ENCODE results near the gene TMEM184B. TPM values are rescaled to one million over a fixed set of nuclear protein-coding genes. Genes with fewer than 3 reads are reported as not detected.

TMEM184B gene
- total RNA-seq, 1 experiment from 2014 or later, result 89.7 TPM

DNA sequence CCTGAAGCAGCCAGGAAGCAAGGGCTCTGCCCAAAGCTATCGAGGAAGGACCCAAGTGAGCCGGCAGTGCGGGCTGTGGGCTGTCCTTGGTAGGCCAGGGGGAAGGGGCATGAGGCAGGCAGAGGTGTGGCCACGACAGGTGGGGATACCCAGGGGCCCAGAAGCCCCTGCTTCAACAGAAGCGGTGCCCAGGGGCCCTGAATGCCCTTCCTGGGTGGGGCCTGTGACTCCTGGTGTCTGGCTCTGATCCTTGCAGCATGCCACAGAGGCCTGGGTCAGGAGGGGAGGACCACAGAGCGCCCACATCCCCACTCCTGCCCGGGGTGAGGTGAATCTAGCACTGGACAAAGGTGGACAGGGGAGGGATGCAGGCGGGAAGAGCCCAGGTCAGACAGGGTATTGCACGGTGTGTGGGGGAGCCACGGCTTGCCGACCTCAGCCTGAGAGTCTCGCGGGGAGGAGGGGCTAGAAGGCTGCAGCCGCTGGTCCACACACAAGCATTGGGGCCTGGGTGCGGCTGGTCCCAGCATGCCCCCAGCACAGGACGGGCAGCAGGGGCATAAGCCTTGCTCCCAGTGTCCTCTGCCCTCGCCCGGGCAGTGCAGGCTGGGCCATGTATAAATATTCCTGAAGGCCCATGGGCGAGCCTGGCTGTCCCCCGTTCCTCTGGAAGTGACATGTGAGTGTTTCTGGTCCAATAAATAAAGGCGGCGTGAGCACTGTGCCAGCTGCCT, 52.0 kb downstream of the TMEM184B start (continued):
- TF ChIP-seq, protein P1, sequence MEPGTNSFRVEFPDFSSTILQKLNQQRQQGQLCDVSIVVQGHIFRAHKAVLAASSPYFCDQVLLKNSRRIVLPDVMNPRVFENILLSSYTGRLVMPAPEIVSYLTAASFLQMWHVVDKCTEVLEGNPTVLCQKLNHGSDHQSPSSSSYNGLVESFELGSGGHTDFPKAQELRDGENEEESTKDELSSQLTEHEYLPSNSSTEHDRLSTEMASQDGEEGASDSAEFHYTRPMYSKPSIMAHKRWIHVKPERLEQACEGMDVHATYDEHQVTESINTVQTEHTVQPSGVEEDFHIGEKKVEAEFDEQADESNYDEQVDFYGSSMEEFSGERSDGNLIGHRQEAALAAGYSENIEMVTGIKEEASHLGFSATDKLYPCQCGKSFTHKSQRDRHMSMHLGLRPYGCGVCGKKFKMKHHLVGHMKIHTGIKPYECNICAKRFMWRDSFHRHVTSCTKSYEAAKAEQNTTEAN (CRISPR knock-in tag; IDR thresholded peaks at IDR 0.05), result no peak
- TF ChIP-seq CREM (CRISPR knock-in tag; IDR thresholded peaks at IDR 0.05) (no peak), PRRX2 (CRISPR knock-in tag; IDR thresholded peaks at IDR 0.05) (no peak), ELF4 (CRISPR knock-in tag; IDR thresholded peaks at IDR 0.05; ENCODE audit: low read depth) (no peak)
- TF ChIP-seq, protein P2, sequence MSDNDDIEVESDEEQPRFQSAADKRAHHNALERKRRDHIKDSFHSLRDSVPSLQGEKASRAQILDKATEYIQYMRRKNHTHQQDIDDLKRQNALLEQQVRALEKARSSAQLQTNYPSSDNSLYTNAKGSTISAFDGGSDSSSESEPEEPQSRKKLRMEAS (CRISPR knock-in tag; IDR thresholded peaks at IDR 0.05), result no peak
- TF ChIP-seq, protein P3, sequence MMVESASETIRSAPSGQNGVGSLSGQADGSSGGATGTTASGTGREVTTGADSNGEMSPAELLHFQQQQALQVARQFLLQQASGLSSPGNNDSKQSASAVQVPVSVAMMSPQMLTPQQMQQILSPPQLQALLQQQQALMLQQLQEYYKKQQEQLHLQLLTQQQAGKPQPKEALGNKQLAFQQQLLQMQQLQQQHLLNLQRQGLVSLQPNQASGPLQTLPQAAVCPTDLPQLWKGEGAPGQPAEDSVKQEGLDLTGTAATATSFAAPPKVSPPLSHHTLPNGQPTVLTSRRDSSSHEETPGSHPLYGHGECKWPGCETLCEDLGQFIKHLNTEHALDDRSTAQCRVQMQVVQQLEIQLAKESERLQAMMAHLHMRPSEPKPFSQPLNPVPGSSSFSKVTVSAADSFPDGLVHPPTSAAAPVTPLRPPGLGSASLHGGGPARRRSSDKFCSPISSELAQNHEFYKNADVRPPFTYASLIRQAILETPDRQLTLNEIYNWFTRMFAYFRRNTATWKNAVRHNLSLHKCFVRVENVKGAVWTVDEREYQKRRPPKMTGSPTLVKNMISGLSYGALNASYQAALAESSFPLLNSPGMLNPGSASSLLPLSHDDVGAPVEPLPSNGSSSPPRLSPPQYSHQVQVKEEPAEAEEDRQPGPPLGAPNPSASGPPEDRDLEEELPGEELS (CRISPR knock-in tag; IDR thresholded peaks at IDR 0.05), result no peak

DNA sequence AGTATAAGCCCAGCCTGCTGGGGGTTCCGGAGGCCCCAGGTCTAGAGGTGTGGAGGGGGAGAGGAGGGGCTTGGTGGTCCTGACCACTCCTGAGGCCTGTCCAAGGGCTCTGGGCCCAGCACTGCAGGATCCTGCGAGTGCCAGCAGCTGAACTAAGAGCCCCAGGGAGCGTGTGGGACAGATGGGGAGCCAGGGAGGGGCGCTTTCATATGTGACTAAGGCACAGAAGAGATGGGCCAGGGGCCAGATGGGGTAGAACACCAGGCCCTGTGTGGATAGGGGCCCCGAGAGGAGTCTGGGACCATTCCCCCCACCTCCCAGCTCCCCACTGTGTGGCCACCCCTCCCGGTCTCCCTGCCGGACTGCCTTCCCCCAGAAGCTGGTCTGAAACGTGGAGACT, 52.6 kb downstream of the TMEM184B start:
- peaks cover 20% of the 10 kb centered on the region for H3K4me1 Mint-ChIP-seq
- H3K36me3 Mint-ChIP-seq, result peaks cover 6% of the 10 kb centered on the region
- POLR2A ChIA-PET, result no interaction called here
- no peak for DNase-seq (ENCODE audit: low spot score)
- no peaks in the 10 kb centered on the region for H3K9me3 Mint-ChIP-seq
- H3K27me3 Mint-ChIP-seq (ENCODE audit: low read depth), result no peaks in the 10 kb centered on the region
- ATAC-seq, result no peak
- H3K4me3 Mint-ChIP-seq, result no peak overlapping the region
- CTCF ChIA-PET, result interaction anchor here (0.8 to 2.6 kb wide), 6 partner anchors 10 to 168 kb away, joined by 3 to 9 read pairs (median 5); partner anchors contain the start of gene MAFF
- peak overlapping the region; percentile 32; the same call in 1 of the 2 replicates for H3K27ac Mint-ChIP-seq
- TF ChIP-seq HMGA2 (CRISPR knock-in tag; IDR thresholded peaks at IDR 0.05) (no peak), IRF2 (CRISPR knock-in tag; IDR thresholded peaks at IDR 0.05; ENCODE audit: borderline replicate concordance, low read depth) (no peak), NFATC4 (CRISPR knock-in tag; IDR thresholded peaks at IDR 0.05) (no peak), ATF1 (CRISPR knock-in tag; IDR thresholded peaks at IDR 0.05) (no peak), EMX1 (CRISPR knock-in tag; IDR thresholded peaks at IDR 0.05) (no peak), NFE2L1 (CRISPR knock-in tag; IDR thresholded peaks at IDR 0.05) (no peak), FOXK1 (CRISPR knock-in tag; IDR thresholded peaks at IDR 0.05) (no peak), ZNF121 (CRISPR knock-in tag; IDR thresholded peaks at IDR 0.05) (no peak)
- TF ChIP-seq, protein P4, sequence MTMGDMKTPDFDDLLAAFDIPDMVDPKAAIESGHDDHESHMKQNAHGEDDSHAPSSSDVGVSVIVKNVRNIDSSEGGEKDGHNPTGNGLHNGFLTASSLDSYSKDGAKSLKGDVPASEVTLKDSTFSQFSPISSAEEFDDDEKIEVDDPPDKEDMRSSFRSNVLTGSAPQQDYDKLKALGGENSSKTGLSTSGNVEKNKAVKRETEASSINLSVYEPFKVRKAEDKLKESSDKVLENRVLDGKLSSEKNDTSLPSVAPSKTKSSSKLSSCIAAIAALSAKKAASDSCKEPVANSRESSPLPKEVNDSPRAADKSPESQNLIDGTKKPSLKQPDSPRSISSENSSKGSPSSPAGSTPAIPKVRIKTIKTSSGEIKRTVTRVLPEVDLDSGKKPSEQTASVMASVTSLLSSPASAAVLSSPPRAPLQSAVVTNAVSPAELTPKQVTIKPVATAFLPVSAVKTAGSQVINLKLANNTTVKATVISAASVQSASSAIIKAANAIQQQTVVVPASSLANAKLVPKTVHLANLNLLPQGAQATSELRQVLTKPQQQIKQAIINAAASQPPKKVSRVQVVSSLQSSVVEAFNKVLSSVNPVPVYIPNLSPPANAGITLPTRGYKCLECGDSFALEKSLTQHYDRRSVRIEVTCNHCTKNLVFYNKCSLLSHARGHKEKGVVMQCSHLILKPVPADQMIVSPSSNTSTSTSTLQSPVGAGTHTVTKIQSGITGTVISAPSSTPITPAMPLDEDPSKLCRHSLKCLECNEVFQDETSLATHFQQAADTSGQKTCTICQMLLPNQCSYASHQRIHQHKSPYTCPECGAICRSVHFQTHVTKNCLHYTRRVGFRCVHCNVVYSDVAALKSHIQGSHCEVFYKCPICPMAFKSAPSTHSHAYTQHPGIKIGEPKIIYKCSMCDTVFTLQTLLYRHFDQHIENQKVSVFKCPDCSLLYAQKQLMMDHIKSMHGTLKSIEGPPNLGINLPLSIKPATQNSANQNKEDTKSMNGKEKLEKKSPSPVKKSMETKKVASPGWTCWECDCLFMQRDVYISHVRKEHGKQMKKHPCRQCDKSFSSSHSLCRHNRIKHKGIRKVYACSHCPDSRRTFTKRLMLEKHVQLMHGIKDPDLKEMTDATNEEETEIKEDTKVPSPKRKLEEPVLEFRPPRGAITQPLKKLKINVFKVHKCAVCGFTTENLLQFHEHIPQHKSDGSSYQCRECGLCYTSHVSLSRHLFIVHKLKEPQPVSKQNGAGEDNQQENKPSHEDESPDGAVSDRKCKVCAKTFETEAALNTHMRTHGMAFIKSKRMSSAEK (CRISPR knock-in tag; IDR thresholded peaks at IDR 0.05; ENCODE audit: borderline replicate concordance), result no peak
- TF ChIP-seq, protein P5, sequence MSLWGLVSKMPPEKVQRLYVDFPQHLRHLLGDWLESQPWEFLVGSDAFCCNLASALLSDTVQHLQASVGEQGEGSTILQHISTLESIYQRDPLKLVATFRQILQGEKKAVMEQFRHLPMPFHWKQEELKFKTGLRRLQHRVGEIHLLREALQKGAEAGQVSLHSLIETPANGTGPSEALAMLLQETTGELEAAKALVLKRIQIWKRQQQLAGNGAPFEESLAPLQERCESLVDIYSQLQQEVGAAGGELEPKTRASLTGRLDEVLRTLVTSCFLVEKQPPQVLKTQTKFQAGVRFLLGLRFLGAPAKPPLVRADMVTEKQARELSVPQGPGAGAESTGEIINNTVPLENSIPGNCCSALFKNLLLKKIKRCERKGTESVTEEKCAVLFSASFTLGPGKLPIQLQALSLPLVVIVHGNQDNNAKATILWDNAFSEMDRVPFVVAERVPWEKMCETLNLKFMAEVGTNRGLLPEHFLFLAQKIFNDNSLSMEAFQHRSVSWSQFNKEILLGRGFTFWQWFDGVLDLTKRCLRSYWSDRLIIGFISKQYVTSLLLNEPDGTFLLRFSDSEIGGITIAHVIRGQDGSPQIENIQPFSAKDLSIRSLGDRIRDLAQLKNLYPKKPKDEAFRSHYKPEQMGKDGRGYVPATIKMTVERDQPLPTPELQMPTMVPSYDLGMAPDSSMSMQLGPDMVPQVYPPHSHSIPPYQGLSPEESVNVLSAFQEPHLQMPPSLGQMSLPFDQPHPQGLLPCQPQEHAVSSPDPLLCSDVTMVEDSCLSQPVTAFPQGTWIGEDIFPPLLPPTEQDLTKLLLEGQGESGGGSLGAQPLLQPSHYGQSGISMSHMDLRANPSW (CRISPR knock-in tag; conservative IDR thresholded peaks at IDR 0.05; ENCODE audit: low read depth), result no peak
- TF ChIP-seq, protein P6, sequence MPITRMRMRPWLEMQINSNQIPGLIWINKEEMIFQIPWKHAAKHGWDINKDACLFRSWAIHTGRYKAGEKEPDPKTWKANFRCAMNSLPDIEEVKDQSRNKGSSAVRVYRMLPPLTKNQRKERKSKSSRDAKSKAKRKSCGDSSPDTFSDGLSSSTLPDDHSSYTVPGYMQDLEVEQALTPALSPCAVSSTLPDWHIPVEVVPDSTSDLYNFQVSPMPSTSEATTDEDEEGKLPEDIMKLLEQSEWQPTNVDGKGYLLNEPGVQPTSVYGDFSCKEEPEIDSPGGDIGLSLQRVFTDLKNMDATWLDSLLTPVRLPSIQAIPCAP (CRISPR knock-in tag; IDR thresholded peaks at IDR 0.05), result no peak
- TF ChIP-seq, protein P7, sequence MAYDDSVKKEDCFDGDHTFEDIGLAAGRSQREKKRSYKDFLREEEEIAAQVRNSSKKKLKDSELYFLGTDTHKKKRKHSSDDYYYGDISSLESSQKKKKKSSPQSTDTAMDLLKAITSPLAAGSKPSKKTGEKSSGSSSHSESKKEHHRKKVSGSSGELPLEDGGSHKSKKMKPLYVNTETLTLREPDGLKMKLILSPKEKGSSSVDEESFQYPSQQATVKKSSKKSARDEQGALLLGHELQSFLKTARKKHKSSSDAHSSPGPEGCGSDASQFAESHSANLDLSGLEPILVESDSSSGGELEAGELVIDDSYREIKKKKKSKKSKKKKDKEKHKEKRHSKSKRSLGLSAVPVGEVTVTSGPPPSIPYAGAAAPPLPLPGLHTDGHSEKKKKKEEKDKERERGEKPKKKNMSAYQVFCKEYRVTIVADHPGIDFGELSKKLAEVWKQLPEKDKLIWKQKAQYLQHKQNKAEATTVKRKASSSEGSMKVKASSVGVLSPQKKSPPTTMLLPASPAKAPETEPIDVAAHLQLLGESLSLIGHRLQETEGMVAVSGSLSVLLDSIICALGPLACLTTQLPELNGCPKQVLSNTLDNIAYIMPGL (CRISPR knock-in tag; IDR thresholded peaks at IDR 0.05), result no peak
- TF ChIP-seq, protein P8, sequence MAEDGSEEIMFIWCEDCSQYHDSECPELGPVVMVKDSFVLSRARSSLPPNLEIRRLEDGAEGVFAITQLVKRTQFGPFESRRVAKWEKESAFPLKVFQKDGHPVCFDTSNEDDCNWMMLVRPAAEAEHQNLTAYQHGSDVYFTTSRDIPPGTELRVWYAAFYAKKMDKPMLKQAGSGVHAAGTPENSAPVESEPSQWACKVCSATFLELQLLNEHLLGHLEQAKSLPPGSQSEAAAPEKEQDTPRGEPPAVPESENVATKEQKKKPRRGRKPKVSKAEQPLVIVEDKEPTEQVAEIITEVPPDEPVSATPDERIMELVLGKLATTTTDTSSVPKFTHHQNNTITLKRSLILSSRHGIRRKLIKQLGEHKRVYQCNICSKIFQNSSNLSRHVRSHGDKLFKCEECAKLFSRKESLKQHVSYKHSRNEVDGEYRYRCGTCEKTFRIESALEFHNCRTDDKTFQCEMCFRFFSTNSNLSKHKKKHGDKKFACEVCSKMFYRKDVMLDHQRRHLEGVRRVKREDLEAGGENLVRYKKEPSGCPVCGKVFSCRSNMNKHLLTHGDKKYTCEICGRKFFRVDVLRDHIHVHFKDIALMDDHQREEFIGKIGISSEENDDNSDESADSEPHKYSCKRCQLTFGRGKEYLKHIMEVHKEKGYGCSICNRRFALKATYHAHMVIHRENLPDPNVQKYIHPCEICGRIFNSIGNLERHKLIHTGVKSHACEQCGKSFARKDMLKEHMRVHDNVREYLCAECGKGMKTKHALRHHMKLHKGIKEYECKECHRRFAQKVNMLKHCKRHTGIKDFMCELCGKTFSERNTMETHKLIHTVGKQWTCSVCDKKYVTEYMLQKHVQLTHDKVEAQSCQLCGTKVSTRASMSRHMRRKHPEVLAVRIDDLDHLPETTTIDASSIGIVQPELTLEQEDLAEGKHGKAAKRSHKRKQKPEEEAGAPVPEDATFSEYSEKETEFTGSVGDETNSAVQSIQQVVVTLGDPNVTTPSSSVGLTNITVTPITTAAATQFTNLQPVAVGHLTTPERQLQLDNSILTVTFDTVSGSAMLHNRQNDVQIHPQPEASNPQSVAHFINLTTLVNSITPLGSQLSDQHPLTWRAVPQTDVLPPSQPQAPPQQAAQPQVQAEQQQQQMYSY (CRISPR knock-in tag; IDR thresholded peaks at IDR 0.05), result no peak

Measured in WTC11 (cell line).